ENCODE data around the gene PDE3A. TPM values are rescaled to one million over a fixed set of nuclear protein-coding genes. Genes with fewer than 3 reads are reported as not detected.

Gene PDE3A
- polyA plus RNA-seq, 1 of the 3 experiments (the other 2 are of a cell fraction) = 0.67 TPM

DNA sequence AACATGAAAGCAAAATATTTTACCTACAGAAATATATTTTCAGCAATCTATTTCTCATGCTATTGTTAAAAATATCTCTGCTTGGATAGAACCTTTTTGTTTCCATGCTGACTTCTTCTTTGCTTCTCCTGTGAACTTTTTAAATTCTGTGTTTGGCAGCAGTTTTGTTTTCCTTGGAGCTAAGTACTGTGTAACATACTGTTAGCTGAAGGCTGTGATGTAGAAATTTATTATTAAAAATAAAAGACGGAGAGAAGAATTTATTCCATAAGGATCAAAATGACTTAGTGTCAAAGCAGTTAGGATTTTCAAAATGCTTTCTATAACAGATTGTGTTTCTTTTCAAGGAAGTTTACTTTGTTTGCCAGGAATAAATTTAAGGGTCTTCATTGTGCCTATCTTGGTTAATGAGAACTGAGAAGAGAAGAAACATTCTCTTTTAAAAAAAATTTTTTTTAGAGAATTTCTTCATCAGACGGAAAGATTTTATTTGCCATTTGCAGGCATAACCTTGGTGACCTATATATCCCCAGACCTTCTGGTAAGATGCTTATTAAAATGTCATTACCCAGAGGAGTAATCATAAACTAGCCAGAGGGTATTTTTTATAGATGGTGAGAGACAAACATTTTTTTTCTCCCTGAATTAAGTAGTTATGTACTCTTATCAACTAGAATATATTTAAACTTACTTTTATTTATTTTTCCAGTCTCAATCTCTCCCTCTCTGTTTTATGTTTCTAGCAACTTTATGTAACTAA, 179.7 kb downstream of the PDE3A start:
- Histone ChIP-seq H3K9ac (peak overlapping the region; percentile 32; the same call in 1 of the 2 replicates), H3K4me1 (ENCODE audit: control insufficient read depth in 1 of 2, insufficient read depth in 2 of 2, low read depth in 1 of 2, low read length in 1 of 2) (peaks cover 15 to 26% of the 10 kb centered on the region in 2 experiments; a peak in 3 of 4 replicates), H3K27ac (ENCODE audit: low read depth in 2 of 2, low read length in 1 of 2) (peak overlapping the region; percentile 78 to 85), H3K4me2 (peak overlapping the region; percentile 50), H3K27me3 (ENCODE audit: insufficient read depth) (no peaks in the 10 kb centered on the region), H3K4me3 (ENCODE audit: low read depth in 2 of 2, low read length in 1 of 2) (peak overlapping the region in 1 of 2 experiments; percentile 13; a peak in 1 of 4 replicates), H3F3A (replicated peaks; ENCODE audit: insufficient read depth) (peaks cover 12% of the 10 kb centered on the region), H3K79me2 (ENCODE audit: insufficient read depth) (peaks cover 12% of the 10 kb centered on the region), H3K9me2 (no peaks in the 10 kb centered on the region), H4K20me1 (ENCODE audit: insufficient read depth) (no peaks in the 10 kb centered on the region), H2AFZ (ENCODE audit: low read depth) (no peak overlapping the region), H3K9me3 (no peaks in the 10 kb centered on the region), H3K36me3 (replicated peaks in 1 of 2; ENCODE audit: control insufficient read depth in 1 of 2, insufficient read depth in 2 of 2, low read length in 1 of 2) (no peaks in the 10 kb centered on the region)
- ChIA-PET CTCF (interaction anchor here (0.8 to 3.1 kb wide), 18 partner anchors 8 to 800 kb away, joined by 3 to 16 read pairs (median 4); no protein-coding TSS in a partner anchor), POLR2A (interaction anchor here (1.3 kb wide), 1 partner anchor 40 kb away, joined by 3 read pairs; no protein-coding TSS in a partner anchor)
- TF ChIP-seq TCF12 (IDR thresholded peaks at IDR 0.05) = no peak
- TF ChIP-seq NFIC (IDR thresholded peaks at IDR 0.05; ENCODE audit: borderline replicate concordance) = peak; percentile 12; the same call in 1 of the 2 replicates
- TF ChIP-seq, protein P1, sequence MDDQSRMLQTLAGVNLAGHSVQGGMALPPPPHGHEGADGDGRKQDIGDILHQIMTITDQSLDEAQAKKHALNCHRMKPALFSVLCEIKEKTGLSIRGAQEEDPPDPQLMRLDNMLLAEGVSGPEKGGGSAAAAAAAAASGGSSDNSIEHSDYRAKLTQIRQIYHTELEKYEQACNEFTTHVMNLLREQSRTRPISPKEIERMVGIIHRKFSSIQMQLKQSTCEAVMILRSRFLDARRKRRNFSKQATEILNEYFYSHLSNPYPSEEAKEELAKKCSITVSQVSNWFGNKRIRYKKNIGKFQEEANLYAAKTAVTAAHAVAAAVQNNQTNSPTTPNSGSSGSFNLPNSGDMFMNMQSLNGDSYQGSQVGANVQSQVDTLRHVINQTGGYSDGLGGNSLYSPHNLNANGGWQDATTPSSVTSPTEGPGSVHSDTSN (IDR thresholded peaks at IDR 0.05) = no peak
- TF ChIP-seq FOXJ3 (CRISPR knock-in tag; IDR thresholded peaks at IDR 0.05) = no peak
- no peak for TF ChIP-seq EZH2phosphoT487 (IDR thresholded peaks at IDR 0.05; ENCODE audit: borderline replicate concordance, low read depth)
- no peak for TF ChIP-seq RXRA (IDR thresholded peaks at IDR 0.05; ENCODE audit: borderline replicate concordance, low read depth)
- no peak for TF ChIP-seq JUND (IDR thresholded peaks at IDR 0.05)
- DNase-seq = no peak
- 21% methylated on average over 2 of the region's 2 CpGs for whole genome bisulfite sequencing (ENCODE audit: low lambda C conversion rate)

DNA sequence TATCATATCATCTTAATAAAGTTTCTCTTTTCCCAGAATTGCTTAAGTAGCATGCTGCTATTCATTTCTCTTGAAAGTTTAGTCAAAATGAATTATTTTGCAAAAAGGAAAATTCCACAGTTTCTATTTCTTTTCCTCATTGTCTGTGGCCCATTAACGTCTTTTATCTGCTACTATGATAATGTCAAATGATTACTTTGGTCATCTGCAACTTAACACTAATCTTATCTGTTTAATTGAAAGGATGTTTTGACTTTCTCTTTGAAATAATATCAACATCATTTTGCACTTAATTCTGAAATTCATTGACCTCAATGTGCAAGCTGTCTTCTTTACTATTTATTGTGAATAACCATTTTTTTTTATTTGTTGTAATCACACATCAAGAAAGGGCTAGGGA, 180.3 kb downstream of the PDE3A start:
- TF ChIP-seq GATA2 (CRISPR knock-in tag; IDR thresholded peaks at IDR 0.05) = peak; percentile 67
- TF ChIP-seq YY1 (IDR thresholded peaks at IDR 0.05; ENCODE audit: low read depth) = no peak
- peak in 1 of 2 experiments; percentile 65; a peak in 2 of 4 replicates for TF ChIP-seq EP300 (IDR thresholded peaks at IDR 0.05; ENCODE audit: borderline replicate concordance in 1 of 2, low read depth in 1 of 2, low read length in 1 of 2)
- TF ChIP-seq FOXJ3 (CRISPR knock-in tag; IDR thresholded peaks at IDR 0.05) = 0 out of 2 replicates have a peak, but pooled peaks have one; percentile 28
- TF ChIP-seq, protein P2, sequence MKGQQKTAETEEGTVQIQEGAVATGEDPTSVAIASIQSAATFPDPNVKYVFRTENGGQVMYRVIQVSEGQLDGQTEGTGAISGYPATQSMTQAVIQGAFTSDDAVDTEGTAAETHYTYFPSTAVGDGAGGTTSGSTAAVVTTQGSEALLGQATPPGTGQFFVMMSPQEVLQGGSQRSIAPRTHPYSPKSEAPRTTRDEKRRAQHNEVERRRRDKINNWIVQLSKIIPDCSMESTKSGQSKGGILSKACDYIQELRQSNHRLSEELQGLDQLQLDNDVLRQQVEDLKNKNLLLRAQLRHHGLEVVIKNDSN (IDR thresholded peaks at IDR 0.05; ENCODE audit: borderline replicate concordance, low read depth) = no peak
- peak; percentile 15; the same call in 1 of the 2 replicates for TF ChIP-seq RCOR1 (IDR thresholded peaks at IDR 0.05; ENCODE audit: low read length)
- WGBS (ENCODE audit: low lambda C conversion rate) = 22% methylated on average over 1 of the region's 1 CpG
- ChIA-PET CTCF (interaction anchor here (0.8 to 3.1 kb wide), 22 partner anchors 8 to 808 kb away, joined by 3 to 16 read pairs (median 5); no protein-coding TSS in a partner anchor), POLR2A (interaction anchor here (1.3 kb wide), 1 partner anchor 40 kb away, joined by 3 read pairs; no protein-coding TSS in a partner anchor)
- Histone ChIP-seq H3F3A (replicated peaks; ENCODE audit: insufficient read depth) (peaks cover 12% of the 10 kb centered on the region), H3K4me2 (peak overlapping the region; percentile 50), H3K27me3 (ENCODE audit: insufficient read depth) (no peaks in the 10 kb centered on the region), H3K4me1 (ENCODE audit: control insufficient read depth in 1 of 2, insufficient read depth in 2 of 2, low read depth in 1 of 2, low read length in 1 of 2) (peaks cover 15 to 26% of the 10 kb centered on the region in 2 experiments; a peak in 3 of 4 replicates), H3K9ac (peak overlapping the region; percentile 32; the same call in 1 of the 2 replicates), H3K27ac (ENCODE audit: low read depth in 2 of 2, low read length in 1 of 2) (peak overlapping the region; percentile 78 to 85), H3K9me3 (no peaks in the 10 kb centered on the region), H3K9me2 (no peaks in the 10 kb centered on the region), H4K20me1 (ENCODE audit: insufficient read depth) (no peaks in the 10 kb centered on the region), H3K36me3 (replicated peaks in 1 of 2; ENCODE audit: control insufficient read depth in 1 of 2, insufficient read depth in 2 of 2, low read length in 1 of 2) (no peaks in the 10 kb centered on the region), H2AFZ (ENCODE audit: low read depth) (no peak overlapping the region), H3K4me3 (ENCODE audit: low read depth in 2 of 2, low read length in 1 of 2) (no peak overlapping the region), H3K79me2 (ENCODE audit: insufficient read depth) (peaks cover 12% of the 10 kb centered on the region)
- DNase-seq = no peak

Measured in SK-N-SH (cell line).